ENCODE measurements around the gene CNTN2.

DNA sequence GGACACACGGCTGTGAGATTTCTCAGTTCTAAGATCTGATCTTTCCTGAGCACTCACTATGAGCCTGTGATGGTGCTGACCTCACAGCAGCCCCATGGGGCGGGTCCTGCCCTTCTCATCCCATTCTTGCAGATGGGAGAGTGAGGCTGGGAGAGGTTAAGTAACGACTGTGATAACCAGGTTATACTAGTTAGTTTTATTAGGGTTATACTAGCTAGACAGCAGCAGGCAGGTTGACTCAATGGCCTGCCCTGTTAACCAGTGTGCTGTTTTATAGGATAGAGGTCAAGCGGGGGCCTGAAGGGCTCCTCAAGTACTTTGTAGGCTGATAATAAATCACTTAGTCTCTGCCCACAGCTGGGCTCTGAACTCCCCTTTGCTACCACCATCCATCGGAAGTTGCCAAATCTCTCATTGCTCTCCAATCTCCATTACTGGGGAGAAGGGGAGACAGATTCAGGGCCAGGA, 4.8 kb downstream of the CNTN2 start:
- TF ChIP-seq, protein P1, sequence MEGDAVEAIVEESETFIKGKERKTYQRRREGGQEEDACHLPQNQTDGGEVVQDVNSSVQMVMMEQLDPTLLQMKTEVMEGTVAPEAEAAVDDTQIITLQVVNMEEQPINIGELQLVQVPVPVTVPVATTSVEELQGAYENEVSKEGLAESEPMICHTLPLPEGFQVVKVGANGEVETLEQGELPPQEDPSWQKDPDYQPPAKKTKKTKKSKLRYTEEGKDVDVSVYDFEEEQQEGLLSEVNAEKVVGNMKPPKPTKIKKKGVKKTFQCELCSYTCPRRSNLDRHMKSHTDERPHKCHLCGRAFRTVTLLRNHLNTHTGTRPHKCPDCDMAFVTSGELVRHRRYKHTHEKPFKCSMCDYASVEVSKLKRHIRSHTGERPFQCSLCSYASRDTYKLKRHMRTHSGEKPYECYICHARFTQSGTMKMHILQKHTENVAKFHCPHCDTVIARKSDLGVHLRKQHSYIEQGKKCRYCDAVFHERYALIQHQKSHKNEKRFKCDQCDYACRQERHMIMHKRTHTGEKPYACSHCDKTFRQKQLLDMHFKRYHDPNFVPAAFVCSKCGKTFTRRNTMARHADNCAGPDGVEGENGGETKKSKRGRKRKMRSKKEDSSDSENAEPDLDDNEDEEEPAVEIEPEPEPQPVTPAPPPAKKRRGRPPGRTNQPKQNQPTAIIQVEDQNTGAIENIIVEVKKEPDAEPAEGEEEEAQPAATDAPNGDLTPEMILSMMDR (conservative IDR thresholded peaks at IDR 0.05; ENCODE audit: low read depth in 2 of 2), result no peak
- TF ChIP-seq POLR2AphosphoS5 (IDR thresholded peaks at IDR 0.05; ENCODE audit: low read depth) (no peak), ZNF331 (CRISPR knock-in tag; IDR thresholded peaks at IDR 0.05; ENCODE audit: low read depth) (no peak), ZNF114 (CRISPR knock-in tag; IDR thresholded peaks at IDR 0.05) (no peak), EZH2phosphoT487 (IDR thresholded peaks at IDR 0.05; ENCODE audit: unreplicated experiment) (no peak)
- TF ChIP-seq, protein P2, sequence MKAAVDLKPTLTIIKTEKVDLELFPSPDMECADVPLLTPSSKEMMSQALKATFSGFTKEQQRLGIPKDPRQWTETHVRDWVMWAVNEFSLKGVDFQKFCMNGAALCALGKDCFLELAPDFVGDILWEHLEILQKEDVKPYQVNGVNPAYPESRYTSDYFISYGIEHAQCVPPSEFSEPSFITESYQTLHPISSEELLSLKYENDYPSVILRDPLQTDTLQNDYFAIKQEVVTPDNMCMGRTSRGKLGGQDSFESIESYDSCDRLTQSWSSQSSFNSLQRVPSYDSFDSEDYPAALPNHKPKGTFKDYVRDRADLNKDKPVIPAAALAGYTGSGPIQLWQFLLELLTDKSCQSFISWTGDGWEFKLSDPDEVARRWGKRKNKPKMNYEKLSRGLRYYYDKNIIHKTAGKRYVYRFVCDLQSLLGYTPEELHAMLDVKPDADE (IDR thresholded peaks at IDR 0.05), result no peak

Measured in GM23338 (cell line).